HG03108 (cell line): ENCODE data around the gene ALDH1A1.
"Not testable (repeated sequence)": the region's sequence is repeated elsewhere in the genome, so short reads cannot be mapped to it uniquely, and the experiment has no call there.

Experiments
- ATAC-seq: cut with Tn5 transposase; IDR thresholded peaks from one replicate; pipeline ENCODE4 v1.9.1; 2021; ENCODE audit warnings: moderate library complexity; ENCODE audit not compliant: unreplicated experiment

Gene ALDH1A1

GRCh38 chr9:72863456-72864094, 89.3 kb downstream of the ALDH1A1 start:
- no peak for ATAC-seq

- ATAC-seq: not testable (repeated sequence)
Observed at GRCh38 chr9:72862788-72863187, 90.1 kb downstream of the ALDH1A1 start.

- no peak for ATAC-seq
Observed at GRCh38 chr9:72858089-72858912, 94.6 kb downstream of the ALDH1A1 start.

- ATAC-seq: no peak
Observed at GRCh38 chr9:72857624-72857996, 95.2 kb downstream of the ALDH1A1 start.

GRCh38 chr9:72856972-72857623, 95.8 kb downstream of the ALDH1A1 start:
- no peak for ATAC-seq

- no peak for ATAC-seq
Observed at GRCh38 chr9:72855890-72856523, 96.8 kb downstream of the ALDH1A1 start.

- no peak for ATAC-seq
Observed at GRCh38 chr9:72855321-72855720, 97.5 kb downstream of the ALDH1A1 start.
